ENCODE measurements around the gene CSF1R.

CSF1R gene

DNA sequence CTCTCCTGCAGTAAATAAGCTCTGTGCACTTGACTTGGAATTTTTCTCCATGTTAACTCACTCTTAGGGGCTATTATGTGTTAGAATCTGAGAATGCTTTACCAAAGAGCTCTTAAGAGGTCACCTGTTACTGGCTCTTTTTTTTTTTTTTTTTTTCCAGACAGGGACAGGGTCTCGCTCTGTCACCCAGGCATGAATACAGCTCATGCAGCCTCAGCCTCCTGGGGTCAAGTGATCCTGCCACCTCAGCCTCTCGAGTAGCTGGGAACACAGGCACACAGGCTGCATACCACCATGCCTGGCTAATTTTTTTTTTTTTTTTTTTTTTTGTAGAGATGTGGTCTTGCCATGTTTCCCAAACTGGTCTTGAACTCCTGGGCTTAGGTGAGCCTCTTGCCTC, 63.7 kb downstream of the CSF1R start:
- H3K9me3 ChIP-seq (ENCODE audit: low read length): no peaks in the 10 kb centered on the region
- H2AFZ ChIP-seq (ENCODE audit: low read depth, low read length): no peak overlapping the region
- H3K36me3 ChIP-seq (ENCODE audit: insufficient read depth, low read length): peaks cover 77% of the 10 kb centered on the region
- H3K4me3 ChIP-seq (ENCODE audit: low read length): no peak overlapping the region
- no peaks in the 10 kb centered on the region for H3K4me1 ChIP-seq (ENCODE audit: insufficient read depth, low read length)
- no peaks in the 10 kb centered on the region for H3K27me3 ChIP-seq (ENCODE audit: insufficient read depth, low read length)

DNA sequence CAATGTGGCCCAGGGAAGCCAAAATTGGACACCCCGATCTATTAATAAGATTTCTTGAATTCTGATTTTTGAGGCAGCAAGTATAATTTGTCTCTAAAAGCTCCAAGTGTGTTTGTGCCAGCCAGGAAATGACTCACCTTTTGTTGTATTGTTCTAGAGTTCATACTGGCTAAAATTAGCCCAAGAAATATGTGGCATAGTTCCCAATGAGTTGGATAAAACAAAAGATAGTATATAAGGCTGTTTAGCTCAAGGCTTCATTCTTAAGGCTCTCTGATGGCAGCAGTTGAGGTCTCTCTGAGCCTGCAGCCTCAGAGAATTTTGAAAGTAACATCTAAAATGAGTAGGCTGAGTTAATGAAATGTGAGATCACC, 64.2 kb downstream of the CSF1R start:
- Histone ChIP-seq H3K27me3 (ENCODE audit: insufficient read depth, low read length) (no peaks in the 10 kb centered on the region), H3K4me1 (ENCODE audit: insufficient read depth, low read length) (no peaks in the 10 kb centered on the region), H2AFZ (ENCODE audit: low read depth, low read length) (no peak overlapping the region), H3K9me3 (ENCODE audit: low read length) (no peaks in the 10 kb centered on the region), H3K36me3 (ENCODE audit: insufficient read depth, low read length) (peaks cover 78% of the 10 kb centered on the region), H3K4me3 (ENCODE audit: low read length) (no peak overlapping the region)

DNA sequence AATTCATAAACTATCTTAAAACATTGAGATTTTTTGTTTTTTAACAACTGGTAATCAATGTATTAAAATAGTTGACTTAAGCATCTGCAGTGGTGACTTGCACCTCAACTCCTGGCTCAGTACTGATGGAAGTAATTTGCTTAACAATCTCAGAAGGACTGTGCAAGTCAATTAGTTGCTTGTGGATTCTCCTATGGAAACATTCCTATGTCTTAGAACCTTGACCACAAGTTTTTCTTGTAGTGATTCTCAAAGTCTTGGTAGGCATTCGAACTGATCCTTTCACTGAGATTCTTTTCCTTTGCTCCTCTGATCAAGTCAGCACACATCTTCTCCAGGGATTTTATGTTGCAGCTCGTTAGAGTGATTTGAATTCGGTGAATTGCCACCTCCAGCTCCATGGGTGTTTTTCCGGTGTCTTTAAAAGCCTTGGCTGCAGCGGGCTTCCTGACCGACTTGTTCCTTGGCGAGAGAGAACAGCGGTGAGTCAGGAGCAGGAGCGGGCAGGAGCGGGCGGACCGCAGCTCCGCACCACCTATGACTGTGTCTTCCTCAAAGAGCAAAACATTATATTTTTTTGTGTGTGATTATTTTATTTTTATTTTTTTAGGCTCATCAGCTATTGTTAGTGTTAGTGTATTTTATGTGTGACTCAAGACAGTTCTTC, 64.7 kb downstream of the CSF1R start:
- Histone ChIP-seq H3K4me1 (ENCODE audit: insufficient read depth, low read length) (no peaks in the 10 kb centered on the region), H2AFZ (ENCODE audit: low read depth, low read length) (no peak overlapping the region)

DNA sequence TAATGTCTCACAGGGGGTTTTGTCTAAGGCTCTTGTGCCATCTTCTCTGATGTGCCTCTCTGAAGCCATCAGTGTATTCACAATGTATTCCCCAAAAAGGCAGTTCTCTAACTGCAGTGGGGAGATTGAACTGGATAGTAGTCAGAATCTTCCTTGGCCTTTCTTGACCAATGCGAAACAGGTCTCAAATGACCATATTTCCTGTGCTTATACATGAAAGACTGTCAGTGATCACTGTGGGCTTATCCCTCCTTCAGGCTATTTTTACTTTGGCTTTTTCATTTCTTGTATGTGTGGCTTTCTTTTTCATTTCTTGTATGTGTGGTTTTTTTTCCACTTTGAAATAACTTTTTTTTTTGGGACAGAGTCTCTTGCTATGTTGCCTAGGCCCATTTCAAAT, 66.1 kb downstream of the CSF1R start:
- Histone ChIP-seq H3K36me3 (ENCODE audit: insufficient read depth, low read length) (peaks cover 81% of the 10 kb centered on the region), H2AFZ (ENCODE audit: low read depth, low read length) (no peak overlapping the region), H3K4me3 (ENCODE audit: low read length) (no peak overlapping the region), H3K27me3 (ENCODE audit: insufficient read depth, low read length) (no peaks in the 10 kb centered on the region), H3K9me3 (ENCODE audit: low read length) (peaks cover 3% of the 10 kb centered on the region), H3K4me1 (ENCODE audit: insufficient read depth, low read length) (no peaks in the 10 kb centered on the region)

More for the DNA sequence above, 64.7 kb downstream of the CSF1R start:
- Histone ChIP-seq H3K4me3 (ENCODE audit: low read length) (no peak overlapping the region), H3K9me3 (ENCODE audit: low read length) (no peaks in the 10 kb centered on the region), H3K27me3 (ENCODE audit: insufficient read depth, low read length) (no peaks in the 10 kb centered on the region), H3K36me3 (ENCODE audit: insufficient read depth, low read length) (peaks cover 76% of the 10 kb centered on the region)

GRCh38 chr5:150017226-150018005, 68.9 kb downstream of the CSF1R start:
- Histone ChIP-seq H3K4me3 (ENCODE audit: low read length) (no peak overlapping the region), H3K36me3 (ENCODE audit: insufficient read depth, low read length) (peaks cover 87% of the 10 kb centered on the region), H2AFZ (ENCODE audit: low read depth, low read length) (no peak overlapping the region), H3K27me3 (ENCODE audit: insufficient read depth, low read length) (no peaks in the 10 kb centered on the region), H3K4me1 (ENCODE audit: insufficient read depth, low read length) (no peaks in the 10 kb centered on the region), H3K9me3 (ENCODE audit: low read length) (peaks cover 14% of the 10 kb centered on the region)

GRCh38 chr5:150016537-150016936, 69.8 kb downstream of the CSF1R start:
- Histone ChIP-seq H3K27me3 (ENCODE audit: insufficient read depth, low read length) (no peaks in the 10 kb centered on the region), H3K36me3 (ENCODE audit: insufficient read depth, low read length) (peaks cover 84% of the 10 kb centered on the region), H2AFZ (ENCODE audit: low read depth, low read length) (no peak overlapping the region), H3K4me3 (ENCODE audit: low read length) (no peak overlapping the region), H3K4me1 (ENCODE audit: insufficient read depth, low read length) (no peaks in the 10 kb centered on the region), H3K9me3 (ENCODE audit: low read length) (peaks cover 14% of the 10 kb centered on the region)

DNA sequence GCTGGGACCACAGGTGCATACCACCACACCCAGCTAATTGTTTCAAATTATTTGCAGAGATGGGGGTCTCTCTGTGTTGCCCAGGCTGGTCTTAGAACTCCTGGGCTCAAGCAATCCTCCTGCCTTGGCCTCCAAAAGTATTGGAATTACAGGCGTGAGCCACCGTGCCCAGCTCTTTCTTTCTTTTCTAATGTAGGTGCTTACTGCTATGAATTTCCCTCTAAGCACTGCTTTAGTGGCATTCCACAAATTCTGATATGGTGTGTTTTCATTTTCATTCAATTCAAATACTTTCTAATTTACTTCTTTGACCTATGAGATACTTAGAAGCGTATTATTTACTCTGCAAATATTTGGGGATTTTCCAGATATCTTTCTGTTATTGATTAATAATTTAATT, 70.9 kb downstream of the CSF1R start:
- Histone ChIP-seq H3K4me1 (ENCODE audit: insufficient read depth, low read length) (no peaks in the 10 kb centered on the region), H3K9me3 (ENCODE audit: low read length) (peaks cover 14% of the 10 kb centered on the region), H2AFZ (ENCODE audit: low read depth, low read length) (no peak overlapping the region), H3K4me3 (ENCODE audit: low read length) (no peak overlapping the region), H3K36me3 (ENCODE audit: insufficient read depth, low read length) (peaks cover 83% of the 10 kb centered on the region), H3K27me3 (ENCODE audit: insufficient read depth, low read length) (no peaks in the 10 kb centered on the region)

DNA sequence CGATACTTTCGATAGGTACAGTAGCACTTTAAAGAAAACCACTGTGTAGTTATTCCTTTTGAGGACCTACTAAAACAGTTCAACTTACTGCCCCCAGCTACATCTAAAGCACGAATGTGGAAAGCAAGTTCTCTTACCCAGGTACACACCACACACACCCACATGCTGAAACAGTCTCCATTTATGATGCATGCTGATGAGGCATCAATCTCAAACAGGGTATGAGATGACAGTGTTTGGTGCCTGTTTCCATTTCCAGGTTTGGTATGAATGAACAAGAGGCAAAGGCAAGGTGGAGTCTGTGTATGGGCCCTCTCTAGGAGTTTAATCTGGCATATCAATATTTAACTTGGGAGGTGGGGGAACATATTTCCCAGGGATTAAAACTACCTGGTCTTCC, 71.9 kb downstream of the CSF1R start:
- Histone ChIP-seq H2AFZ (ENCODE audit: low read depth, low read length) (no peak overlapping the region), H3K9me3 (ENCODE audit: low read length) (peaks cover 14% of the 10 kb centered on the region), H3K36me3 (ENCODE audit: insufficient read depth, low read length) (peaks cover 81% of the 10 kb centered on the region), H3K27me3 (ENCODE audit: insufficient read depth, low read length) (no peaks in the 10 kb centered on the region), H3K4me1 (ENCODE audit: insufficient read depth, low read length) (no peaks in the 10 kb centered on the region), H3K4me3 (ENCODE audit: low read length) (no peak overlapping the region)

- no peaks in the 10 kb centered on the region for H3K27me3 ChIP-seq (ENCODE audit: insufficient read depth, low read length)
Observed at GRCh38 chr5:150013931-150014330, 72.4 kb downstream of the CSF1R start.

DNA sequence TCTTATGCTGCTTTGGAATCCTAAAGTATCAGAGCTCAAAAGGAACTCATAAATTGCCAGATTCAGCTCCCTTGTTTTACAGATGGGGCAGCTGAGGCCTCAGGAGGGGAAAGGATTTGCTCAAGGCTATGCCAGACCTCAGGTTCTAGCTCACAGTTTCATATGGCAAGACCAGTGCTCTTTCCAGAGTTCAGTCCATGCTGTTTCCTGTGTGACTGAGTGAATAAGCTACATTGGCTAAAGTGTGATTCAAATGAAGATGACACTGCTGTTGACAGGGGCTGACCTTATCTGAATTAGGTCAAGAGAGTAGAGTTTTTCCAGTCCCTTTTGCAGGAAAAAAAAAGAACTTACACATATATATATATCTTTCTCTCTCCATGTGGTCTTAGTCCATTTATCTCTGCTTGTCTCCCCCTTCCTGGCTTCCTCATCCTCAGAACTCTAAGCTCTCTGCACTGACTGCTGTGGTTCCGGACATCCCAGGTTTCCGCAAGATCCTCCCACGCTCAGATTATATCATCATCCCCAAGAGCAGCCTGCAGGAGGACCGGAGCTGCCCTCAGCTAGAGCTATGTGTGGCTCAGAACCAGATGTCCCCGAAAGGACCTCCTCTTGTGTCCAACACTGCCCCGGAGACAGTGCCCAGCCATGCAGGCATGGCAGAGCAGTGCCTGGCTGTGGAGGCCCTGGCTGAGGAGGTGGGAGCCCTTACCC, 76.5 kb downstream of the CSF1R start:
- Histone ChIP-seq H3K36me3 (ENCODE audit: insufficient read depth, low read length) (peaks cover 80% of the 10 kb centered on the region), H2AFZ (ENCODE audit: low read depth, low read length) (no peak overlapping the region), H3K4me1 (ENCODE audit: insufficient read depth, low read length) (no peaks in the 10 kb centered on the region), H3K27me3 (ENCODE audit: insufficient read depth, low read length) (no peaks in the 10 kb centered on the region), H3K4me3 (ENCODE audit: low read length) (no peak overlapping the region), H3K9me3 (ENCODE audit: low read length) (peaks cover 8% of the 10 kb centered on the region)

More at GRCh38 chr5:150013931-150014330, 72.4 kb downstream of the CSF1R start:
- no peak overlapping the region for H3K4me3 ChIP-seq (ENCODE audit: low read length)
- H2AFZ ChIP-seq (ENCODE audit: low read depth, low read length): no peak overlapping the region
- peaks cover 14% of the 10 kb centered on the region for H3K9me3 ChIP-seq (ENCODE audit: low read length)
- H3K4me1 ChIP-seq (ENCODE audit: insufficient read depth, low read length): no peaks in the 10 kb centered on the region
- peaks cover 80% of the 10 kb centered on the region for H3K36me3 ChIP-seq (ENCODE audit: insufficient read depth, low read length)

DNA sequence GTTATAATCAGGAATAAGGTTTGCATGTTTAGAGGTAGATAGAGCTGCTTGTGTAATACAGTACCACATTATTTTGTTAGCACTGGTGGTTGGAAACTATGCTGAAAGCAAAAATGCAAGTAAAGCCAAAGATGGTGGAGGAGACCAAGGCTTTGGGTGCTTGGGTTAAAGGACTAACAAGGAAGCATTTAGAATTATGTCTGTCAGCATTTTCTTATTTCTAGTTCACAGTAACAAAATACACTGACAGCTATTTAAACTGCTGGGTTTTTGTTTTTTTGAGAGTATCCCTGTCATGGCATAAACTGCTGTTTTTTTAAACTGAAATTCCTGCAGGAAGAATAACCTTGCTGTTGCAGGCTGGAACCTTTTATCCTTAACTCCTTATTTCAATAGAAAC, 79.3 kb downstream of the CSF1R start:
- peaks cover 4% of the 10 kb centered on the region for H3K4me1 ChIP-seq (ENCODE audit: insufficient read depth, low read length)
- H3K4me3 ChIP-seq (ENCODE audit: low read length): no peak overlapping the region
- no peaks in the 10 kb centered on the region for H3K9me3 ChIP-seq (ENCODE audit: low read length)
- peaks cover 54% of the 10 kb centered on the region for H3K36me3 ChIP-seq (ENCODE audit: insufficient read depth, low read length)
- H2AFZ ChIP-seq (ENCODE audit: low read depth, low read length): no peak overlapping the region
- H3K27me3 ChIP-seq (ENCODE audit: insufficient read depth, low read length): no peaks in the 10 kb centered on the region

DNA sequence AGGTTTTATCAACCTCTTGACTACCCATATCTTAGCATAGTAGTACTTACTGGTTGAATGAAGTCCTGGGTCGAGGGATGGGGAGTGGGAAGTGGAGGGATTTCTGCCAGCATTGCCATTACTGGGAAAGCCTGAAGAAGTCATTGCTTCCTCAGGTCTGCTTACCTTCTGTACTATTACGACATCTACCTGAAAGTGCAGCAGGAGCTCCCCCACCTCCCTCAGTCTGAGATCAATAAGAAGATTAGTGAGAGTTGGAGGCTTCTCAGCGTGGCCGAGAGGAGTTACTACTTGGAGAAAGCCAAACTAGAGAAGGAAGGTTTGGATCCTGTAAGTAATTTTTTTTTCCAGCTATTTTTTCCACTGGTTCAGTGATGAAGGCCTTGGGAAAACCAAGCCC, 80.0 kb downstream of the CSF1R start:
- no peak overlapping the region for H3K4me3 ChIP-seq (ENCODE audit: low read length)
- H3K9me3 ChIP-seq (ENCODE audit: low read length): no peaks in the 10 kb centered on the region
- peaks cover 12% of the 10 kb centered on the region for H3K4me1 ChIP-seq (ENCODE audit: insufficient read depth, low read length)
- no peaks in the 10 kb centered on the region for H3K27me3 ChIP-seq (ENCODE audit: insufficient read depth, low read length)
- no peak overlapping the region for H2AFZ ChIP-seq (ENCODE audit: low read depth, low read length)
- peaks cover 53% of the 10 kb centered on the region for H3K36me3 ChIP-seq (ENCODE audit: insufficient read depth, low read length)

Measured in neuron (in vitro differentiated cells).